HepG2 (cell line): ENCODE results near the gene RHOBTB1. TPM values are rescaled to one million over a fixed set of nuclear protein-coding genes. Genes with fewer than 3 reads are reported as not detected.

Experiments
- BCL6 ChIP-seq: IDR thresholded peaks from 2 replicates; pipeline ENCODE4 v1.6.1; 2016; ENCODE audit warnings: missing genetic modification reagents, missing compliant biosample characterization
- CEBPB ChIP-seq: IDR thresholded peaks from 2 replicates; pipeline ENCODE4 v1.6.1; 2011; ENCODE audit warnings: low read depth, low read length, improper control_type of control experiment, borderline replicate concordance
- DMAP1 ChIP-seq: IDR thresholded peaks from 2 replicates; pipeline ENCODE4 v1.6.1; 2016
- EHMT2 ChIP-seq: fragments of 200-600 bp; sonication (generic); IDR thresholded peaks from 2 replicates; pipeline ENCODE4 v1.7.0; 2017; ENCODE audit warnings: antibody characterized with exemption, low read depth, low read length, borderline replicate concordance
- HES4 ChIP-seq: sonication (generic); formaldehyde crosslinking; IDR thresholded peaks from 2 replicates; pipeline ENCODE4 v1.9.0; 2021; ENCODE audit warnings: mild to moderate bottlenecking, missing genetic modification reagents, borderline replicate concordance
- MATR3 ChIP-seq: sonication (generic); formaldehyde crosslinking; IDR thresholded peaks from 2 replicates; pipeline ENCODE4 v1.4.0; 2020; ENCODE audit warnings: missing genetic modification reagents
- MXD4 ChIP-seq: IDR thresholded peaks from 2 replicates; pipeline ENCODE4 v1.6.1; 2016; ENCODE audit warnings: mild to moderate bottlenecking, missing biosample characterization, missing genetic modification reagents
- MYC ChIP-seq: sonication (generic); formaldehyde crosslinking; IDR thresholded peaks from 2 replicates; pipeline ENCODE4 v1.9.0; 2021; ENCODE audit warnings: missing genetic modification reagents, borderline replicate concordance
- PHF21A ChIP-seq: sonication (generic); formaldehyde crosslinking; IDR thresholded peaks from 2 replicates; pipeline ENCODE4 v1.5.0; 2020; ENCODE audit warnings: mild to moderate bottlenecking, missing genetic modification reagents
- PRDM4 ChIP-seq: sonication (generic); formaldehyde crosslinking; IDR thresholded peaks from 2 replicates; pipeline ENCODE4 v1.9.0; 2021; ENCODE audit warnings: missing genetic modification reagents, borderline replicate concordance
- RARG ChIP-seq: sonication (generic); formaldehyde crosslinking; IDR thresholded peaks from 2 replicates; pipeline ENCODE4 v1.4.0; 2020; ENCODE audit warnings: low read depth, mild to moderate bottlenecking, missing genetic modification reagents
- SALL1 ChIP-seq: sonication (generic); formaldehyde crosslinking; IDR thresholded peaks from 2 replicates; pipeline ENCODE4 v1.8.0; 2022; ENCODE audit warnings: mild to moderate bottlenecking, missing genetic modification reagents
- SAP130 ChIP-seq: IDR thresholded peaks from 2 replicates; pipeline ENCODE4 v1.6.1; 2016; ENCODE audit warnings: low read depth
- SP140L ChIP-seq: sonication (generic); formaldehyde crosslinking; IDR thresholded peaks from 2 replicates; pipeline ENCODE4 v1.4.0; 2020; ENCODE audit warnings: missing genetic modification reagents, borderline replicate concordance
- TEAD3 ChIP-seq: optimal IDR thresholded peaks from 2 replicates; pipeline ENCODE3; 2016; ENCODE audit warnings: borderline replicate concordance
- TRAFD1 ChIP-seq: sonication (generic); formaldehyde crosslinking; IDR thresholded peaks from 2 replicates; pipeline ENCODE4 v1.5.1; 2020; ENCODE audit warnings: missing genetic modification reagents, mild to moderate bottlenecking, borderline replicate concordance
- ZC3H4 ChIP-seq: sonication (generic); formaldehyde crosslinking; IDR thresholded peaks from 2 replicates; pipeline ENCODE4 v1.4.0; 2020; ENCODE audit warnings: missing genetic modification reagents, borderline replicate concordance
- ZKSCAN8 ChIP-seq: IDR thresholded peaks from 2 replicates; pipeline ENCODE4 v1.6.1; 2016; ENCODE audit warnings: borderline replicate concordance, missing genetic modification reagents, missing compliant biosample characterization
- ZMYM3 ChIP-seq: sonication (generic); formaldehyde crosslinking; IDR thresholded peaks from 2 replicates; pipeline ENCODE4 v1.5.1; 2020; ENCODE audit warnings: mild to moderate bottlenecking, missing genetic modification reagents
- ZNF143 ChIP-seq: sonication (generic); formaldehyde crosslinking; IDR thresholded peaks from 2 replicates; pipeline ENCODE4 v1.4.0; 2020; ENCODE audit warnings: missing genetic modification reagents
- ZNF326 ChIP-seq: sonication (generic); formaldehyde crosslinking; IDR thresholded peaks from 2 replicates; pipeline ENCODE4 v1.4.0; 2020; ENCODE audit warnings: missing genetic modification reagents, borderline replicate concordance
- ZNF501 ChIP-seq: sonication (generic); formaldehyde crosslinking; IDR thresholded peaks from 2 replicates; pipeline ENCODE4 v1.5.1; 2020; ENCODE audit warnings: mild to moderate bottlenecking, moderate library complexity, missing genetic modification reagents
- ZNF543 ChIP-seq: sonication (generic); formaldehyde crosslinking; IDR thresholded peaks from 2 replicates; pipeline ENCODE4 v1.4.0; 2020; ENCODE audit warnings: mild to moderate bottlenecking, missing genetic modification reagents
- ZNF556 ChIP-seq: sonication (generic); formaldehyde crosslinking; IDR thresholded peaks from 2 replicates; pipeline ENCODE4 v1.4.0; 2020; ENCODE audit warnings: mild to moderate bottlenecking, missing genetic modification reagents, borderline replicate concordance
- ZNF563 ChIP-seq: sonication (generic); formaldehyde crosslinking; IDR thresholded peaks from 2 replicates; pipeline ENCODE4 v1.8.0; 2022; ENCODE audit warnings: mild to moderate bottlenecking, moderate library complexity, missing genetic modification reagents
- ZNF598 ChIP-seq: sonication (generic); formaldehyde crosslinking; IDR thresholded peaks from 2 replicates; pipeline ENCODE4 v1.5.1; 2020; ENCODE audit warnings: mild to moderate bottlenecking, missing genetic modification reagents, borderline replicate concordance
- polyA plus RNA-seq, 8 experiments: library from polyadenylated mRNA; depleted of rRNA in 3 of 8; stranded (reverse) in 7 of 8; unstranded in 1 of 8; fragments of >200 nt; fragmentation: Illumina TruSeq in 4 of 8; extraction: Trizol in 4 of 8; gene quantifications; 2 replicates each; pipeline versions ENCODE4 v1.2.1 to v1.2.3, GENCODE V29; 2011 to 2016; ENCODE audit warnings: low read depth in 4 of 8, missing spikeins in 1 of 8, mixed read lengths in 1 of 8; ENCODE audit not compliant: insufficient read depth in 1 of 8
- total RNA-seq, 5 experiments: library from RNA; depleted of rRNA; stranded (reverse); fragments of >200 nt; fragmentation: Illumina TruSeq; extraction: Trizol; gene quantifications; 2 replicates each; pipeline ENCODE4 v1.2.3, GENCODE V29; 2016; ENCODE audit warnings: low read depth in 1 of 5
- TF ChIP-seq, protein P1 (sequence below): sonication (generic); formaldehyde crosslinking; IDR thresholded peaks from 2 replicates; pipeline ENCODE4 v1.4.0; 2020; ENCODE audit warnings: missing genetic modification reagents

The RHOBTB1 gene
- total and polyA plus RNA-seq, 2 of the 13 experiments (the other 11 are each of a cell fraction or from before 2014, with no cell fraction given) = 18.8 to 59.5 TPM

- TF ChIP-seq EHMT2 (peak; percentile 79; the same call in 1 of the 2 replicates), SP140L (CRISPR knock-in tag) (no peak), PRDM4 (CRISPR knock-in tag) (no peak), ZNF501 (CRISPR knock-in tag) (no peak), TEAD3 (CRISPR knock-in tag) (peak; percentile 70), DMAP1 (no peak), ZC3H4 (no peak), ZKSCAN8 (0 out of 2 replicates have a peak, but pooled peaks have one; percentile 49), MATR3 (no peak), HES4 (CRISPR knock-in tag) (no peak), ZNF326 (CRISPR knock-in tag) (no peak), ZNF556 (no peak), ZNF143 (no peak), RARG (CRISPR knock-in tag) (no peak), CEBPB (peak; percentile 85), MXD4 (CRISPR knock-in tag) (no peak), ZNF598 (CRISPR knock-in tag) (no peak), BCL6 (CRISPR knock-in tag) (peak; percentile 84), PHF21A (CRISPR knock-in tag) (no peak), TRAFD1 (CRISPR knock-in tag) (no peak), SALL1 (CRISPR knock-in tag) (peak; percentile 12; the same call in 1 of the 2 replicates), ZNF543 (CRISPR knock-in tag) (no peak), ZNF563 (CRISPR knock-in tag) (no peak), SAP130 (CRISPR knock-in tag) (peak; percentile 53), ZMYM3 (CRISPR knock-in tag) (no peak), MYC (CRISPR knock-in tag) (no peak)
- TF ChIP-seq, protein P1, sequence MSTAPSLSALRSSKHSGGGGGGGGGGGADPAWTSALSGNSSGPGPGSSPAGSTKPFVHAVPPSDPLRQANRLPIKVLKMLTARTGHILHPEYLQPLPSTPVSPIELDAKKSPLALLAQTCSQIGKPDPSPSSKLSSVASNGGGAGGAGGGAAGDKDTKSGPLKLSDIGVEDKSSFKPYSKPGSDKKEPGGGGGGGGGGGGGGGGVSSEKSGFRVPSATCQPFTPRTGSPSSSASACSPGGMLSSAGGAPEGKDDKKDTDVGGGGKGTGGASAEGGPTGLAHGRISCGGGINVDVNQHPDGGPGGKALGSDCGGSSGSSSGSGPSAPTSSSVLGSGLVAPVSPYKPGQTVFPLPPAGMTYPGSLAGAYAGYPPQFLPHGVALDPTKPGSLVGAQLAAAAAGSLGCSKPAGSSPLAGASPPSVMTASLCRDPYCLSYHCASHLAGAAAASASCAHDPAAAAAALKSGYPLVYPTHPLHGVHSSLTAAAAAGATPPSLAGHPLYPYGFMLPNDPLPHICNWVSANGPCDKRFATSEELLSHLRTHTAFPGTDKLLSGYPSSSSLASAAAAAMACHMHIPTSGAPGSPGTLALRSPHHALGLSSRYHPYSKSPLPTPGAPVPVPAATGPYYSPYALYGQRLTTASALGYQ (CRISPR knock-in tag) = no peak
Observed at GRCh38 chr10:60955957-60956425, 12.0 kb upstream of the RHOBTB1 start (continued).
